GM23338 (cell line): Measurements from ENCODE around the gene ZBTB20. TPM values are rescaled to one million over a fixed set of nuclear protein-coding genes. Genes with fewer than 3 reads are reported as not detected.

Source experiments
- ATAC-seq: fragments of 200-7000 bp; cut with Tn5 transposase; 3 replicates; pipeline ENCODE4 v1.9.1; 2020
- DNase-seq: peaks from one replicate; pipeline ENCODE4 v3.0.0-alpha.2; 2015; ENCODE audit warnings: low spot score
- H2AFZ ChIP-seq: fragments of 200-600 bp; sonication (generic); 2 replicates; pipeline ENCODE4 v1.8.0; 2016; ENCODE audit warnings: antibody characterized with exemption, mild to moderate bottlenecking, moderate library complexity
- H3F3A ChIP-seq: fragments of 200-600 bp; sonication (generic); replicated peaks from 2 replicates; pipeline ENCODE4 v1.8.0; 2017; ENCODE audit warnings: antibody characterized with exemption, mixed run types, low read depth
- H3K27ac ChIP-seq: fragments of 200-600 bp; sonication (generic); 2 replicates; pipeline ENCODE4 v1.6.1; 2016; ENCODE audit warnings: low read depth
- H3K27me3 ChIP-seq: fragments of 200-600 bp; sonication (generic); 2 replicates; pipeline ENCODE4 v1.8.0; 2016; ENCODE audit warnings: mild to moderate bottlenecking, mixed run types, moderate library complexity; ENCODE audit not compliant: insufficient read depth
- H3K36me3 ChIP-seq: fragments of 200-600 bp; sonication (generic); 2 replicates; pipeline ENCODE4 v1.8.0; 2016; ENCODE audit warnings: mild to moderate bottlenecking; ENCODE audit not compliant: insufficient read depth
- H3K4me1 ChIP-seq: fragments of 200-600 bp; sonication (generic); 2 replicates; pipeline ENCODE4 v1.8.0; 2016; ENCODE audit warnings: mild to moderate bottlenecking, moderate library complexity; ENCODE audit not compliant: insufficient read depth
- H3K4me2 ChIP-seq: fragments of 200-600 bp; sonication (generic); 2 replicates; pipeline ENCODE4 v1.7.1; 2017; ENCODE audit warnings: mixed run types
- H3K4me3 ChIP-seq: fragments of 200-600 bp; sonication (generic); 2 replicates; pipeline ENCODE4 v1.6.1; 2016; ENCODE audit warnings: mixed run types
- H3K79me2 ChIP-seq: fragments of 200-600 bp; sonication (generic); replicated peaks from 2 replicates; pipeline ENCODE4 v1.8.0; 2017; ENCODE audit warnings: mild to moderate bottlenecking; ENCODE audit not compliant: insufficient read depth
- H3K9me2 ChIP-seq: fragments of 200-600 bp; sonication (generic); 2 replicates; pipeline ENCODE4 v1.8.0; 2017; ENCODE audit not compliant: insufficient read depth
- H4K20me1 ChIP-seq: fragments of 200-600 bp; sonication (generic); replicated peaks from 2 replicates; pipeline ENCODE4 v1.8.0; 2017; ENCODE audit warnings: mild to moderate bottlenecking; ENCODE audit not compliant: insufficient read depth
- H3K27ac Mint-ChIP-seq: 2 replicates; pipeline ENCODE4 v1.8.0; 2020; ENCODE audit warnings: inconsistent platforms, mild to moderate bottlenecking, moderate library complexity, mixed read lengths
- H3K27me3 Mint-ChIP-seq: 3 replicates; pipeline ENCODE4 v1.8.0; 2022; ENCODE audit warnings: low read depth, mild to moderate bottlenecking, moderate library complexity, mixed read lengths, inconsistent platforms; ENCODE audit not compliant: insufficient read depth, poor library complexity
- H3K36me3 Mint-ChIP-seq: 3 replicates; pipeline ENCODE4 v1.8.0; 2021; ENCODE audit warnings: low read depth, mild to moderate bottlenecking, inconsistent platforms, moderate library complexity, mixed read lengths
- H3K4me1 Mint-ChIP-seq: 3 replicates; pipeline ENCODE4 v1.8.0; 2020; ENCODE audit warnings: mild to moderate bottlenecking, inconsistent platforms, mixed read lengths
- H3K4me3 Mint-ChIP-seq: 3 replicates; pipeline ENCODE4 v1.8.0; 2021; ENCODE audit warnings: moderate library complexity, mild to moderate bottlenecking, inconsistent platforms, mixed read lengths
- H3K9me3 Mint-ChIP-seq: 3 replicates; pipeline ENCODE4 v1.8.0; 2020; ENCODE audit warnings: moderate library complexity, mild to moderate bottlenecking, inconsistent platforms, mixed read lengths
- CREB1 ChIP-seq: fragments of 250-450 bp; sonication (Bioruptor Pico); IDR thresholded peaks from 2 replicates; pipeline ENCODE4 v1.5.0; 2020; ENCODE audit warnings: low read depth, mild to moderate bottlenecking, moderate library complexity
- ETS1 ChIP-seq: IDR thresholded peaks from 2 replicates; pipeline ENCODE4 v1.6.1; 2016; ENCODE audit warnings: antibody characterized with exemption
- EZH2 ChIP-seq: fragments of 200-600 bp; sonication (generic); IDR thresholded peaks from one replicate; pipeline ENCODE4 v1.8.0; 2017; ENCODE audit warnings: antibody characterized with exemption, mild to moderate bottlenecking, low read depth; ENCODE audit not compliant: unreplicated experiment
- EZH2phosphoT487 ChIP-seq: fragments of 200-600 bp; sonication (generic); IDR thresholded peaks from one replicate; pipeline ENCODE4 v1.8.1; 2018; ENCODE audit warnings: antibody characterized with exemption; ENCODE audit not compliant: unreplicated experiment
- JUNB ChIP-seq: IDR thresholded peaks from one replicate; pipeline ENCODE4 v1.6.1; 2016; ENCODE audit warnings: antibody characterized with exemption; ENCODE audit not compliant: unreplicated experiment
- NANOG ChIP-seq: IDR thresholded peaks from 2 replicates; pipeline ENCODE4 v1.6.1; 2016; ENCODE audit warnings: antibody characterized with exemption, borderline replicate concordance
- POLR2AphosphoS5 ChIP-seq: IDR thresholded peaks from 2 replicates; pipeline ENCODE4 v1.6.1; 2016; ENCODE audit warnings: antibody characterized with exemption, low read depth
- STAT1 ChIP-seq: IDR thresholded peaks from one replicate; pipeline ENCODE4 v1.6.1; 2016; ENCODE audit warnings: antibody characterized with exemption; ENCODE audit not compliant: unreplicated experiment
- ZNF114 ChIP-seq: fragments of 250-450 bp; sonication (Bioruptor Pico); IDR thresholded peaks from 2 replicates; pipeline ENCODE4 v1.5.0; 2020; ENCODE audit warnings: mild to moderate bottlenecking, moderate library complexity
- ZNF331 ChIP-seq: fragments of 250-450 bp; sonication (Bioruptor Pico); IDR thresholded peaks from 2 replicates; pipeline ENCODE4 v1.5.0; 2020; ENCODE audit warnings: low read depth, mild to moderate bottlenecking, moderate library complexity
- polyA plus RNA-seq: library from polyadenylated mRNA; unstranded; fragments of >200 nt; fragmentation: Nextera tagmentation; extraction: Ambion mirVana; gene quantifications from 2 replicates; pipeline ENCODE4 v1.2.1, GENCODE V29; 2016
- total RNA-seq: library from RNA; depleted of rRNA; stranded (reverse); fragments of >200 nt; shearing (Covaris generic); gene quantifications from 2 replicates; pipeline ENCODE4 v1.2.3, GENCODE V29; 2014
- TF ChIP-seq, protein P1 (sequence below): fragments of 250-450 bp; sonication (Bioruptor Pico); IDR thresholded peaks from 2 replicates; pipeline ENCODE4 v1.5.0; 2020; ENCODE audit warnings: mild to moderate bottlenecking, moderate library complexity
- TF ChIP-seq, protein P2 (sequence below), 2 experiments: fragments of 200-600 bp in 1 of 2; sonication (generic) in 1 of 2; conservative IDR thresholded peaks; 2 replicates each; pipeline versions ENCODE4 v1.5.1 to v1.6.1; 2016 to 2017; ENCODE audit warnings: antibody characterized with exemption in 2 of 2, low read depth in 2 of 2, mild to moderate bottlenecking in 2 of 2, moderate library complexity in 1 of 2
- TF ChIP-seq, protein P3 (sequence below): IDR thresholded peaks from one replicate; pipeline ENCODE4 v1.6.1; 2018; ENCODE audit warnings: antibody characterized with exemption; ENCODE audit not compliant: unreplicated experiment

The ZBTB20 gene
- total and polyA plus RNA-seq, 2 experiments from 2014 or later: 2.0 to 3.3 TPM

- Mint-ChIP-seq H3K27me3 (peaks cover 4% of the 10 kb centered on the region), H3K36me3 (no peaks in the 10 kb centered on the region), H3K9me3 (no peaks in the 10 kb centered on the region), H3K27ac (no peak overlapping the region), H3K4me3 (no peak overlapping the region), H3K4me1 (peaks cover 4% of the 10 kb centered on the region)
- Histone ChIP-seq H3K4me2 (no peak overlapping the region), H2AFZ (no peak overlapping the region), H3K4me1 (peaks cover 6% of the 10 kb centered on the region), H3F3A (no peaks in the 10 kb centered on the region), H3K79me2 (no peaks in the 10 kb centered on the region), H3K4me3 (no peak overlapping the region), H3K27ac (no peak overlapping the region), H3K27me3 (no peaks in the 10 kb centered on the region), H3K9me2 (no peaks in the 10 kb centered on the region; the same call in 1 of the 2 replicates), H4K20me1 (no peaks in the 10 kb centered on the region), H3K36me3 (no peaks in the 10 kb centered on the region)
- DNase-seq (no peak), ATAC-seq (no peak)
- TF ChIP-seq STAT1 (no peak), CREB1 (CRISPR knock-in tag) (no peak), EZH2 (no peak), ETS1 (no peak), POLR2AphosphoS5 (no peak), NANOG (no peak), ZNF331 (CRISPR knock-in tag) (no peak), EZH2phosphoT487 (no peak), JUNB (no peak), ZNF114 (CRISPR knock-in tag) (no peak)
- TF ChIP-seq, protein P1, sequence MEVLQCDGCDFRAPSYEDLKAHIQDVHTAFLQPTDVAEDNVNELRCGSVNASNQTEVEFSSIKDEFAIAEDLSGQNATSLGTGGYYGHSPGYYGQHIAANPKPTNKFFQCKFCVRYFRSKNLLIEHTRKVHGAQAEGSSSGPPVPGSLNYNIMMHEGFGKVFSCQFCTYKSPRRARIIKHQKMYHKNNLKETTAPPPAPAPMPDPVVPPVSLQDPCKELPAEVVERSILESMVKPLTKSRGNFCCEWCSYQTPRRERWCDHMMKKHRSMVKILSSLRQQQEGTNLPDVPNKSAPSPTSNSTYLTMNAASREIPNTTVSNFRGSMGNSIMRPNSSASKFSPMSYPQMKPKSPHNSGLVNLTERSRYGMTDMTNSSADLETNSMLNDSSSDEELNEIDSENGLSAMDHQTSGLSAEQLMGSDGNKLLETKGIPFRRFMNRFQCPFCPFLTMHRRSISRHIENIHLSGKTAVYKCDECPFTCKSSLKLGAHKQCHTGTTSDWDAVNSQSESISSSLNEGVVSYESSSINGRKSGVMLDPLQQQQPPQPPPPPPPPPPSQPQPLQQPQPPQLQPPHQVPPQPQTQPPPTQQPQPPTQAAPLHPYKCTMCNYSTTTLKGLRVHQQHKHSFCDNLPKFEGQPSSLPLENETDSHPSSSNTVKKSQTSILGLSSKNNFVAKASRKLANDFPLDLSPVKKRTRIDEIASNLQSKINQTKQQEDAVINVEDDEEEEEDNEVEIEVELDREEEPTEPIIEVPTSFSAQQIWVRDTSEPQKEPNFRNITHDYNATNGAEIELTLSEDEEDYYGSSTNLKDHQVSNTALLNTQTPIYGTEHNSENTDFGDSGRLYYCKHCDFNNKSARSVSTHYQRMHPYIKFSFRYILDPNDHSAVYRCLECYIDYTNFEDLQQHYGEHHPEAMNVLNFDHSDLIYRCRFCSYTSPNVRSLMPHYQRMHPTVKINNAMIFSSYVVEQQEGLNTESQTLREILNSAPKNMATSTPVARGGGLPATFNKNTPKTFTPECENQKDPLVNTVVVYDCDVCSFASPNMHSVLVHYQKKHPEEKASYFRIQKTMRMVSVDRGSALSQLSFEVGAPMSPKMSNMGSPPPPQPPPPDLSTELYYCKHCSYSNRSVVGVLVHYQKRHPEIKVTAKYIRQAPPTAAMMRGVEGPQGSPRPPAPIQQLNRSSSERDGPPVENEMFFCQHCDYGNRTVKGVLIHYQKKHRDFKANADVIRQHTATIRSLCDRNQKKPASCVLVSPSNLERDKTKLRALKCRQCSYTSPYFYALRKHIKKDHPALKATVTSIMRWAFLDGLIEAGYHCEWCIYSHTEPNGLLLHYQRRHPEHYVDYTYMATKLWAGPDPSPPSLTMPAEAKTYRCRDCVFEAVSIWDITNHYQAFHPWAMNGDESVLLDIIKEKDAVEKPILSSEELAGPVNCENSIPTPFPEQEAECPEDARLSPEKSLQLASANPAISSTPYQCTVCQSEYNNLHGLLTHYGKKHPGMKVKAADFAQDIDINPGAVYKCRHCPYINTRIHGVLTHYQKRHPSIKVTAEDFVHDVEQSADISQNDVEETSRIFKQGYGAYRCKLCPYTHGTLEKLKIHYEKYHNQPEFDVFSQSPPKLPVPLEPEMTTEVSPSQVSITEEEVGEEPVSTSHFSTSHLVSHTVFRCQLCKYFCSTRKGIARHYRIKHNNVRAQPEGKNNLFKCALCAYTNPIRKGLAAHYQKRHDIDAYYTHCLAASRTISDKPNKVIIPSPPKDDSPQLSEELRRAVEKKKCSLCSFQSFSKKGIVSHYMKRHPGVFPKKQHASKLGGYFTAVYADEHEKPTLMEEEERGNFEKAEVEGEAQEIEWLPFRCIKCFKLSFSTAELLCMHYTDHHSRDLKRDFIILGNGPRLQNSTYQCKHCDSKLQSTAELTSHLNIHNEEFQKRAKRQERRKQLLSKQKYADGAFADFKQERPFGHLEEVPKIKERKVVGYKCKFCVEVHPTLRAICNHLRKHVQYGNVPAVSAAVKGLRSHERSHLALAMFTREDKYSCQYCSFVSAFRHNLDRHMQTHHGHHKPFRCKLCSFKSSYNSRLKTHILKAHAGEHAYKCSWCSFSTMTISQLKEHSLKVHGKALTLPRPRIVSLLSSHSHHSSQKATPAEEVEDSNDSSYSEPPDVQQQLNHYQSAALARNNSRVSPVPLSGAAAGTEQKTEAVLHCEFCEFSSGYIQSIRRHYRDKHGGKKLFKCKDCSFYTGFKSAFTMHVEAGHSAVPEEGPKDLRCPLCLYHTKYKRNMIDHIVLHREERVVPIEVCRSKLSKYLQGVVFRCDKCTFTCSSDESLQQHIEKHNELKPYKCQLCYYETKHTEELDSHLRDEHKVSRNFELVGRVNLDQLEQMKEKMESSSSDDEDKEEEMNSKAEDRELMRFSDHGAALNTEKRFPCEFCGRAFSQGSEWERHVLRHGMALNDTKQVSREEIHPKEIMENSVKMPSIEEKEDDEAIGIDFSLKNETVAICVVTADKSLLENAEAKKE (CRISPR knock-in tag): no peak
- TF ChIP-seq, protein P2, sequence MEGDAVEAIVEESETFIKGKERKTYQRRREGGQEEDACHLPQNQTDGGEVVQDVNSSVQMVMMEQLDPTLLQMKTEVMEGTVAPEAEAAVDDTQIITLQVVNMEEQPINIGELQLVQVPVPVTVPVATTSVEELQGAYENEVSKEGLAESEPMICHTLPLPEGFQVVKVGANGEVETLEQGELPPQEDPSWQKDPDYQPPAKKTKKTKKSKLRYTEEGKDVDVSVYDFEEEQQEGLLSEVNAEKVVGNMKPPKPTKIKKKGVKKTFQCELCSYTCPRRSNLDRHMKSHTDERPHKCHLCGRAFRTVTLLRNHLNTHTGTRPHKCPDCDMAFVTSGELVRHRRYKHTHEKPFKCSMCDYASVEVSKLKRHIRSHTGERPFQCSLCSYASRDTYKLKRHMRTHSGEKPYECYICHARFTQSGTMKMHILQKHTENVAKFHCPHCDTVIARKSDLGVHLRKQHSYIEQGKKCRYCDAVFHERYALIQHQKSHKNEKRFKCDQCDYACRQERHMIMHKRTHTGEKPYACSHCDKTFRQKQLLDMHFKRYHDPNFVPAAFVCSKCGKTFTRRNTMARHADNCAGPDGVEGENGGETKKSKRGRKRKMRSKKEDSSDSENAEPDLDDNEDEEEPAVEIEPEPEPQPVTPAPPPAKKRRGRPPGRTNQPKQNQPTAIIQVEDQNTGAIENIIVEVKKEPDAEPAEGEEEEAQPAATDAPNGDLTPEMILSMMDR (conservative IDR thresholded peaks at IDR 0.05; ENCODE audit: low read depth in 2 of 2): no peak
- TF ChIP-seq, protein P3, sequence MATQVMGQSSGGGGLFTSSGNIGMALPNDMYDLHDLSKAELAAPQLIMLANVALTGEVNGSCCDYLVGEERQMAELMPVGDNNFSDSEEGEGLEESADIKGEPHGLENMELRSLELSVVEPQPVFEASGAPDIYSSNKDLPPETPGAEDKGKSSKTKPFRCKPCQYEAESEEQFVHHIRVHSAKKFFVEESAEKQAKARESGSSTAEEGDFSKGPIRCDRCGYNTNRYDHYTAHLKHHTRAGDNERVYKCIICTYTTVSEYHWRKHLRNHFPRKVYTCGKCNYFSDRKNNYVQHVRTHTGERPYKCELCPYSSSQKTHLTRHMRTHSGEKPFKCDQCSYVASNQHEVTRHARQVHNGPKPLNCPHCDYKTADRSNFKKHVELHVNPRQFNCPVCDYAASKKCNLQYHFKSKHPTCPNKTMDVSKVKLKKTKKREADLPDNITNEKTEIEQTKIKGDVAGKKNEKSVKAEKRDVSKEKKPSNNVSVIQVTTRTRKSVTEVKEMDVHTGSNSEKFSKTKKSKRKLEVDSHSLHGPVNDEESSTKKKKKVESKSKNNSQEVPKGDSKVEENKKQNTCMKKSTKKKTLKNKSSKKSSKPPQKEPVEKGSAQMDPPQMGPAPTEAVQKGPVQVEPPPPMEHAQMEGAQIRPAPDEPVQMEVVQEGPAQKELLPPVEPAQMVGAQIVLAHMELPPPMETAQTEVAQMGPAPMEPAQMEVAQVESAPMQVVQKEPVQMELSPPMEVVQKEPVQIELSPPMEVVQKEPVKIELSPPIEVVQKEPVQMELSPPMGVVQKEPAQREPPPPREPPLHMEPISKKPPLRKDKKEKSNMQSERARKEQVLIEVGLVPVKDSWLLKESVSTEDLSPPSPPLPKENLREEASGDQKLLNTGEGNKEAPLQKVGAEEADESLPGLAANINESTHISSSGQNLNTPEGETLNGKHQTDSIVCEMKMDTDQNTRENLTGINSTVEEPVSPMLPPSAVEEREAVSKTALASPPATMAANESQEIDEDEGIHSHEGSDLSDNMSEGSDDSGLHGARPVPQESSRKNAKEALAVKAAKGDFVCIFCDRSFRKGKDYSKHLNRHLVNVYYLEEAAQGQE: no peak
These were observed 796.8 kb downstream of the ZBTB20 start for GRCh38 chr3:114350271-114350670.
